ENCODE results near the gene KLF11.

GRCh38 chr2:10033251-10034006 lies 9.9 kb upstream of the KLF11 start:
- TF ChIP-seq POLR2AphosphoS5 (IDR thresholded peaks at IDR 0.05), result no peak
- TF ChIP-seq EP300 (IDR thresholded peaks at IDR 0.05), result no peak
- TF ChIP-seq, protein P1, sequence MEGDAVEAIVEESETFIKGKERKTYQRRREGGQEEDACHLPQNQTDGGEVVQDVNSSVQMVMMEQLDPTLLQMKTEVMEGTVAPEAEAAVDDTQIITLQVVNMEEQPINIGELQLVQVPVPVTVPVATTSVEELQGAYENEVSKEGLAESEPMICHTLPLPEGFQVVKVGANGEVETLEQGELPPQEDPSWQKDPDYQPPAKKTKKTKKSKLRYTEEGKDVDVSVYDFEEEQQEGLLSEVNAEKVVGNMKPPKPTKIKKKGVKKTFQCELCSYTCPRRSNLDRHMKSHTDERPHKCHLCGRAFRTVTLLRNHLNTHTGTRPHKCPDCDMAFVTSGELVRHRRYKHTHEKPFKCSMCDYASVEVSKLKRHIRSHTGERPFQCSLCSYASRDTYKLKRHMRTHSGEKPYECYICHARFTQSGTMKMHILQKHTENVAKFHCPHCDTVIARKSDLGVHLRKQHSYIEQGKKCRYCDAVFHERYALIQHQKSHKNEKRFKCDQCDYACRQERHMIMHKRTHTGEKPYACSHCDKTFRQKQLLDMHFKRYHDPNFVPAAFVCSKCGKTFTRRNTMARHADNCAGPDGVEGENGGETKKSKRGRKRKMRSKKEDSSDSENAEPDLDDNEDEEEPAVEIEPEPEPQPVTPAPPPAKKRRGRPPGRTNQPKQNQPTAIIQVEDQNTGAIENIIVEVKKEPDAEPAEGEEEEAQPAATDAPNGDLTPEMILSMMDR (IDR thresholded peaks at IDR 0.05), result no peak
- no peak for TF ChIP-seq POLR2A (IDR thresholded peaks at IDR 0.05)

All from upper lobe of left lung (tissue), 4 donors.